Stimulated activated CD8-positive, alpha-beta memory T cell treated with anti-CD3 and anti-CD28 coated beads, Interleukin-12 subunit alpha, Interleukin-12 subunit beta, amount 100 ng/mL, for 4 hours (primary cell): ENCODE measurements around the gene LARGE2.

ENCODE experiments used
- DNase-seq: peaks from one replicate; pipeline ENCODE4 v3.0.0-alpha.2; 2020; ENCODE audit warnings: low read depth

LARGE2 gene

DNA sequence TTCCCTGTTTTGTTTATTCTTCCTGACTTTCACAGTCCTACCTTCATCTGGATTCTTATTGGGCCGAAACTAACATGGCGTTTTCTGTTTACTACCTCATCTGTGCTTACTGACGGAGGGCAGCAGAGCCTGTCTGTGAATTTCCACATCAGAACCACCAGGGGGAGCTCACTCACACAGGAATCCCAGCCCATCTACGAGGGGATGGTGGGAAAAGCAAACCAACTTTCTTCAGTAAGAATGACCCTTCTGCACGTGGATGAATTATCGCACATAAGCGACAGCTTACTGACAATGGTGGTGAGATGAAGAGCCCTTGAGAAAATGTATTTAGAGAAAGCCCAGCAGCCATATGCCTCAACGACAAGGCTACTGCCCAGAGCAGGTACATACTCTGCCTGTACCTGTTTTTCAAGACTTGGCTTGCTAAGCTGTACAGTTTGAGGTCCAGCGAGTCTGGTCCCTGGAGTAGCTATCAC, 42.5 kb downstream of the LARGE2 start:
- no peak for DNase-seq

DNA sequence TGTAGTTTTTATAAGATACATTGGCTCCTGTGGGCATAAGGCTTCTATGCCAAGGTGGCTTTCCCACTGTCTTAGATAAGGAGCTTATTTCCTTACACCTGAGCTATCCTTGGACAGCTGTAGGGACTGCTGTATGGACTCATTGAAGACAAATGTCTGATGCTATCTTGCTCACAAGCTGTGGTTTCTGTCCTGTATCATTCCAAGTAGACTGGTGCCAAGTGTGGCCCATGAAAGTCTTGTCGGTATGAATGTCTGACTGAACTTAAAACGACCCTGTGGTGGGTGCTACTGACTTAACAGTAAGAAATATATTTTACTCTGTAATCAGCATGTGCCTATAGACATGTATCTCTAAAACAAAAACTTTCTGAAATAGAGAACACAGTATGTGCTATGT, 45.0 kb downstream of the LARGE2 start:
- no peak for DNase-seq

DNA sequence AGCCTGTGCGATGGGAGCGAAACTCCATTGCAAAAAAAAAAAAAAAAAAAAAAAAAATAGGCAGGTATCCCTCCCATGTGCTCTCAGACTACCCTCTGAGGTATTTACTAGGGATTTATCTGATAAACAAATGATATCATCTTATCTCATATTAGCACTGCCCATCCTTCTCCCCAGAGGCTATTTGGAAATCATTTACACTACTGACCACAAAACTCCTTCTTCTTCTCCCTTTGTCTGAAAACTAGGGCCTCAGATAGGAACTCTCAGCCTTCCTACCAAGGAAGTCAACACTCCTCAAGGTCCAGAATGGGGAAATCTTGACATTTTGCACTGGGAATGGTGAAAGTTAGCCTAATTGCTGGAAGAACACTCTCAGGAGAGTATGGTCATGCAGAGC, 46.4 kb downstream of the LARGE2 start:
- DNase-seq = no peak

DNA sequence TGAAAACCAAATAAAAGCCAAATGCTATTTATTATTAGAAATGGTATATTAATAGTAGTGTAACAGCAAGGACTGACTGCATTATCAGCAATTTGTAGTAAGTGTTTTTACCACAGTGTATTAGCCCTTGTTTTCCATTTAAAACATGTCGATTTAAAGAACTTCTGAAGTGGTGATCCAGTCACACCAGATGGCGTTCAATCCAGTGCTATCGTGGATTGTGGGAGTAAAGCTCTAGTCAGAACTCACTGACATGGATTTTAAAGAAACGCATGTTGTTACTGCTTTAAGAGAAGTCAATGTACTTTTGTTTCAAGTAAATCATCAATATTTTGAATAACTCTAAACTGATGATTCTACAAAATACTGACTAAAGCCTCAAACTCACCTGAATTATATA, 51.1 kb downstream of the LARGE2 start:
- DNase-seq = no peak

DNA sequence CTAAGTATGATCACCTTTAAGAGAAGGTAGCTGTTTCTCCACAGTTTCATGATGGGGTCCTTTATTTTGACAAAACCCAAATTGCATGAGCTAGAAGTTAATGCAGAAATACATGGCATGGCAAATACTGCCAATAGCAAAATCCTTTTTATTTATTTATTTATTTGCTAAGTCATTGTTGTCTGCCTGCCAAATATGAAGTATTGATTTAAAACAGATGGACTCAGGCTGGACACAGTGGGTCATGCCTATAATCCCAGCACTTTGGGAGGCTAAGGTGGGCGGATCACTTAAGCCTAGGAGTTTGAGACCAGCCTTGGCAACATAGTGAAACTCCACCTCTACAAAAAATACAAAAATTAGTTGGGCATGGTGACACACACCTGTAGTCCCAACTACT, 52.4 kb downstream of the LARGE2 start:
- DNase-seq = no peak
